COLO829 (cell line): ENCODE data around the gene MCRIP1.

ENCODE experiments used
- DNase-seq: peaks from one replicate; pipeline ENCODE4 v3.0.0; 2012; ENCODE audit warnings: low spot score

The MCRIP1 gene, protein sequence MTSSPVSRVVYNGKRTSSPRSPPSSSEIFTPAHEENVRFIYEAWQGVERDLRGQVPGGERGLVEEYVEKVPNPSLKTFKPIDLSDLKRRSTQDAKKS

DNA sequence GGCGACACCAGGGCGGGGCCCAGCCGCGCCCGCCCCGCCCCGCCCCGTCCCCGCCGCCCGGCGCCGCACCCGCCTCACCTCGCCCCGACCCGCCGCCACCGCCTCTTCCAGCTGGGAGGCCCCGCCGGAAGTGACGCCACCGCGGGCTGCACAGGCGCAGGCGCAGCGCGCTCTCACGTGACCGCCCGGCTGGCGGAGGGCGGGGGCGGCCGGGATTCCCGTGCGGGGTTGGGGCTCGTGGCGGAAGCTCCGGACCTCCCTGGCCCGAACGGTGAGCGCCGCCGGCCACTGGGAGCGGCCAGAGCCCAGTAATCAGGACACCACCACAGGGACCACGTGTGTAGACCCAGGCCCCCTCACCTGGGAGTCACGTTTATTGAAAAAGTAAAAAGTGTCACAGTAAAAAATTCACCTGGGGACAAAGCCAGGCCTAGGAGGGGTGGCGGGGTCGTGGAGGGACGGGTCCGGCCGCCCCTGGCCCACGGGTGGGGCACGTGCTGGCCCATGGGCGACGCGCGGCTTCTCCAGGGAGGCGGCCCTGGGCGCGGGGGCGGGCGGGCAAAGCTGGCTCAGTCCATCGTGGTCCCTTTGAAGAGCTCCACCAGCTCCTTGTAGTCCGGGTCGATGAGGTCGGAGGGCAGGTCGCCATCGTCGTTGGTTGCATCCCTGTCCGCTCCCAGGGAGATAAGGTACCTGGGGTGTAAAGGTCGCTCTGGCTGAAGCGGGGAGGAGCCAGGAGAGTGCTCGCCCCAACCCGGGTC, at the start of gene MCRIP1:
MCRIP1 (minus strand) TSS at position 132 of the 761 bp plus-strand sequence. CDS start 8,785 bp downstream, outside the sequence.
- peak; percentile 95 for DNase-seq

DNA sequence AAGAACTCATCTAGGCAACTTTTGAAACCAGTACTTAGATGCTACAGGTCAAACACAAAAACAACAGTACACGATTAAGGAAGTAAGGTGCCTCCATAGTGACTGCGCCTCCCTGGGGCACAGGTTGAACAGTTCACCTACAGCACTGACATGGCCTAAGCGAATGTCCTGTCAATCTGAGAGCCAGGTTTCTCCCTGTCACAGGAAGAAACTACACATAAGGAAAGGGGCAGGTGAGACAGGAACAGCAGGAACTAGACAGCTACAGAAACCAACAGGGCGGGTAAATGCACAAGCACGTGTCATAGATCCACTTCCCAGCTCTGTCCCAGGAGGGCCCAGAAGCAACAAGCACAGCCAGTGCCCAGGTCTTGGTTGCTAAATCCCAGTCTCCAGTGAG, 46.0 kb upstream of the MCRIP1 start:
- DNase-seq = no peak

DNA sequence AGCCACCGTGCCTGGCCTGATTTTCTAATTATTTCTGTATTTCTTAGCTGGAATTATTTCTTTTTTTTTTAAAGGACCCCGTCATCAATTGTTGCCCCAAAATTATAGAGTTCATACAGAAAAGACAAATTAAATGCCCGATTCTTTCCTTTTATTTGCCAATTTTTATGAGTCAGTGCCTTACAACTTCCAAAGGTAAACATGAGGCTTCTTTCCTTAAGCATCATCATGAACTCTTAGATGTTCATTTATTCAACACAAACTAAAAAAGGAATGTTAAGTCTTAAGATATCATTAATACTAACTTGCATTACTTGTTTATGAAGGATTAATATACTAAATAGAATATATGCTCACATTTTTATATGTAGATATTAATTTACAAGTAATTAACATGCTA, 45.2 kb upstream of the MCRIP1 start:
- no peak for DNase-seq

DNA sequence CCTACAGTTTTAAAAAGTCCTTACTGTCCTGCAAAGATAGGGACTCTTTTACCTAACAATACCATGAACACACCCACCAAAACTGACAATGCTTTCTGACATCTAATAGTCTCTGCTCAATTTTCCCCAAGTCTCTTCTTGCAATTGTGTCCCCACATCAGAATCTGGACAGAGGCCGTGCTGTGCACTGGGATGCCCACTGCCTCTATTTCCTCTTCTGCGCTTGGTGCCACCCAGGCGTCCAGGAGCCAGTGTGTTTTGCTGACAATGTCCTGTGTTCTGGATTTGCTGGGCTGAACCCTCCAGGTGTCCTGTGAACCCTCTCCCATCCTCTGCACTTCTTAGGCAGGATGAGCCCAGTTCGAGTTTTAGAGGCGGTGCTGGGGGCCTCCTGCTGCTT, 44.5 kb upstream of the MCRIP1 start:
- no peak for DNase-seq

DNA sequence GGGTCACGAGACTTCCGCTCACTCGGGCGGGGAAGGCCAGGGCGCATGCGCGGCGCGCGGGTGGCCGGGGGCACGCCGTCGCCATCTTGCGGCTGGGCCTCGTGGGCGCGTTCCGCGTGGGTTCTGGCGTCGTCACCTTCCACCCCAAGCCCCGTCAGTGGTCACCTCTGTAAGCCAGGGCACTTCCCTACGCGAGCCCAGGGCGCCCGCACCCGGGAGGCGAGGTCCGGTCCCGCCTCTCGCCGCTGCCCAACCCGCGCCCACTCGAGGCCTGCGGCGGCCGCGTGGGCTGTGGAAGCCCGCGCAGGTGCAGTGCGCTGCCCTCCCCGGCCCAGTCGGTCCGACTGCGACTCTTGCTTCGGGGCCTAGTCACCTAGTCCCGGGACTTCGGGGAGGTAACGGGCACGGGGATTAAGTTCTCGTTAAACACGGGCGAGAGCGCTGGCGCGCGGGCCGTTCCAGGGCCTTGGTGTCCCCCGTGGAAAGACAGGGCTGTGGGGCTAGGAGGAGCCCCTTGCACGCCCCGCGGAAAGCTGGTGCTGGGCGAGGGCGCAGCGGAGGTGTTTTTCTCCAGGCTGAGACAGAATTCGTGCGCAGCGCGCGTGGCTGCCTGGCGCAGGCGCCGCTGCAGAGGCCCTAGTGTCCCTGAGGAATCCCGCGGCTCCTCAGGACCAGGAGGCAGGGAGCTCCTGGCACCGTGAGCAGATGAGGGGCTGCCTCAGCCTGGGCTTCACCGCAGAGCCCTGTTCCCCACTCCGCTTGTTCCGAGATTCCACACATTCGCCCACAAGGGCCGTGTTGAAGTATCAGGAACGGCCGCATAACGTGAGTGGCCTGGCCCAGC, 38.5 kb upstream of the MCRIP1 start:
- peak; percentile 90 for DNase-seq

DNA sequence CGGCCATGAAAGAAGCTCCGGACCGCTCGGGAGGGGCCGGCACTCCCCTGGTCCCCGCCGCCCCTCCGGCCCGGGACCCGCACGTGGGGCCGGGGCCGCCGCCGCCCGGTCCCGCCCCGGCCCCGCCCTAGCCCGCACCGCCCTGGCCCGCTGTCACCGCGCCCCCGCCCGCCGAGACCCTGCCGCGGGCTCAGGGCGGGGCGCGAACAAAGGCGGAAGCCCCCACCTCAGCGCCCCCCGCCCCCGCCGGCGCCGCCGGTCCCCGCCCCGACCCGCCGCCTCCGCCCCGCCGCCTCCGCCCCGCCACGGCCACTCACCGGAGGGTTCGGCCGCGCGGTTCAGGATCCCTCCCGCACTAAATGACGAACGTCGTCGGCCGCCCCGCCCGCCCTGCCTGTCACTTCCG, 37.9 kb upstream of the MCRIP1 start, which contains the start of gene ARHGDIA:
ARHGDIA (minus strand) TSS at position 357 of the 406 bp plus-strand sequence. CDS start 1,407 bp downstream, outside the sequence.
- DNase-seq = no peak

DNA sequence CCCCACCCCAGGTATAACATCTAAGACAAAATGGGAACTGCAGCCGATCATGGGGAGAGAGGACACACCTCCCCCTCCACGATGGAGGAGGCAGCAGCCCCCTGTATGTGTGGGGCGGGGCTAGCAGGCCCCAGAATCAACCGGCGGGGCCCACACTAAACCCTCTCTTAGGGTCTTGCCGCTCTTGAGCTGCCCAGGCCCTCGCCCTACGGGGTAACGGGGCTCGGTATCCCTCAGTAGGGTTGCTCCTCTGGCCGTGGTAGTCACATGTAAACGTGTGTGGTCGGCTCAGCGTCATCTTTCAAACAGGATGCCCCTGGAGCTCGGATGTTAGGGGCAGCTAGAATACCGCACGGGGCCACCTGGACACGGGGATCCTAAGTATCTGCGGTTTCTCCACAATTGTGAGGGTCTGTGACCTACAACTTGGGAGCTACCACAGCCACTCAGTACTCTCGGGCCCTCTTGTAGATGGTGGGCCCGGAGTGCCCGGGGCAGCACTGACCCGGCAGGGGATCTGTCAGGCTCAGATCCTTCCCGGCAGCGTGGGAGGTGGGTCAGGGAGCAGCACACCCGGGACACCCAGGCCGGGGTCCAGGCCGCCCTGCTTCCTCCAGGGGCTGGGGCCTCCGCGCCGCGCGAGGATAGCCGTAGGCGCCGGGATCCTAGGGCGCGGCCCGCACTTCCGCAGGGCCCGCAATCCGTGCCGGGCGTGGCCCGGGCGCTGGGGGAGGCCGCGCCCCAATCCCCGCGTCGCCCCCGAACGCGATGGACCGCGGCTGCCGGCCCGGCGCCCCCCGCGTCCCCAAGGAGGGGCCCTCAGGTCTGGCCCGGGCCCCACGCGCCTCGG, 37.3 kb upstream of the MCRIP1 start:
- DNase-seq = no peak

DNA sequence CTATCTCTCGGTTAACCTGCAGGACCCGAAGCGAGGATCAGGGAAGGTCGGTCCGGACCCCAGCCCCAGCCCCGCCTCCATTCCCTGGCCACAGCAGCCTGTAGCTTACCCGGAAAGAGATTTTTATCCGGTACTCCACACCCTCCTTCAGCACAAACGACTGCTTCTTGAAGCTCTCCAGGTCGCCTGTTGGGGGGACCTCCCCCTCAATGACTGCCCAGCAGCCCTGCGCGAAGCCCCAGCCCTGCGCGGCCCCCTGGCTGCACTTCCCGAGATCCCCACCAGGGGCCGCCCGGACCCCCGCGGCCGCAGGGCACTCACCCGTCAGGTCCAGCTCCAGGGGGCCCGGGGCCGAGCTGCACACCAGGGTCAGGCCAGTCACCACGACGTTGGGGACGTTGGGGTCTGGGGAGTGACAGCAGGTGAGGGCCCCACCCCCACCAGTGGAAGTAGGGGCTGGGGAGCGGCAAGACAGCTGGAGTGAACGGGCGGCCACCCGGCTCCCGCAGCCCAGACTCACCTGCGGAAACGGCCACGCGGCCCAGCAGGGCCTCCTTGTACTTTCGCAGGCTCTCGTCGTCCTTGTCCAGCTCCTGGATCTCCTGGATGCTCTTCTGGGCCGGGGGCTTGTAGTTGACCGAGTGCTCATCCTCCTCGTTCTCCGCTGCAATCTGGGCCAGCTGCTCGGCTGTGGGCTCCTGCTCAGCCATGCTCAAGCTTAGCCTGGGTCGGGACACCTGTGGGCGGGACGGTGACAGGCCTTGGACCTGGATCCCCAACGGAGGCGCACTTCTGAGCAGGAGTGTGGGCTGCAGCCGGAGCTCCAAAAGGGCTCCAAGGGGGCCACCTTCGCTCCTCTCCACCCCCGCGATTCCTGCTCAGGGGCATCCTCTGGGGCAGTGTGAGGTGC, 36.4 kb upstream of the MCRIP1 start:
- no peak for DNase-seq

DNA sequence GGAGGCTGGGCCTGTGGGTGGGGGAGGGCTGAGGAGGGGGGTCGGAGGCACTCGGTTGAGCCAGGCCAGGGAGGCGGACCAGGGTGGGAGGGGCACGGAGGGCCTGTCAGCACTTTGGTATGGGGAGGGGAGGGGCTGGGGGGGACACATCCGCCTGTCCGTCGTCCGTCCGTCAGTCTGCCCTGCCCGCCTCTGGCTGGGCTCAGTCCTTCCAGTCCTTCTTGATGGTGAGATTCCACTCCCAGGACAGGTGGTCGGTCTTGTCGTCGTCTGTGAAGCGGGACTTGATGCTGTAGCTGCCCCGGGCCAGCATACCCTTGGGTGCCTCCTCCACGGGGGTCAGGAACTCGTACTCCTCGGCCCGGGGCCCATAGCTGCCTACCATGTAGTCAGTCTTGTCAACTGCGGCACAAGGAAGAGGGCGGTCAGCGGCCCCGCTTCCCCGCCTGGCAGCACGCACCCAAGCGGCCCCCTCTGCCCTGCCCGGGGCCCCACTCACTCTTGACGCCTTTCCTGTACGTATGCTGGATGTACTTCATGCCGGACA, 35.7 kb upstream of the MCRIP1 start:
- DNase-seq = no peak

DNA sequence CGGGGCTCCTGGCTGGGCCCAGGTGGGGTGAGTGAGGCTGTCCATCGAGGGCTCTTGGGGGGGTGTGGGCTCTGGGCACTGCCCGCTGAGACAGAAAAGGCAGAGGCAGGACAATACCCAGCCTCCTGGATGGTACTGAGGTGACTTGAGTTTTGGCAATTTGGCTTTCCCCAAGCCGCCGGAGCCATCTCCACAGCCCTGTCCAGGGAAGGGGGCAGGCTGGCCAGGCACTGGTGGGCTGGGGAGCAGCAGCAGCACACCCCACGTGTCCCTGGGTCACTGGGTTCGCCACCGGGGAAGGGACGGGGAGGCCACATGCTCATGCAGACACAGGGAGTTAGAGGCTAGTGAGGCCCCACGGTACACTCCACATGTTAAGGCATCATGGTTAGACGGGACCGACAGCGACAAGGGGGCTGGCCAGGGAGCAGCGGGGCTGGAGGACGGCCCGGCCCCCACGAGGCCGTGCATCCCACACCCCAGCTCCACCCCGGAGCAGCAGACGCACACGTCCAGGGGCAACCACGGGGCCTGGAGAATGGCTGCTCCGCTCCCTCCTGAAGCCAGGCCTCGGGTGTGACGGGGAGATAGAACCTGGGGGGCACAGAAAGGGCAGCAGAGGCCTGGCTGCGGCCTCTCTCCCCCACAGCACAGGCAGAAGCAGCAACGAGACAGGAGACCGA, 35.0 kb upstream of the MCRIP1 start:
- DNase-seq = no peak

DNA sequence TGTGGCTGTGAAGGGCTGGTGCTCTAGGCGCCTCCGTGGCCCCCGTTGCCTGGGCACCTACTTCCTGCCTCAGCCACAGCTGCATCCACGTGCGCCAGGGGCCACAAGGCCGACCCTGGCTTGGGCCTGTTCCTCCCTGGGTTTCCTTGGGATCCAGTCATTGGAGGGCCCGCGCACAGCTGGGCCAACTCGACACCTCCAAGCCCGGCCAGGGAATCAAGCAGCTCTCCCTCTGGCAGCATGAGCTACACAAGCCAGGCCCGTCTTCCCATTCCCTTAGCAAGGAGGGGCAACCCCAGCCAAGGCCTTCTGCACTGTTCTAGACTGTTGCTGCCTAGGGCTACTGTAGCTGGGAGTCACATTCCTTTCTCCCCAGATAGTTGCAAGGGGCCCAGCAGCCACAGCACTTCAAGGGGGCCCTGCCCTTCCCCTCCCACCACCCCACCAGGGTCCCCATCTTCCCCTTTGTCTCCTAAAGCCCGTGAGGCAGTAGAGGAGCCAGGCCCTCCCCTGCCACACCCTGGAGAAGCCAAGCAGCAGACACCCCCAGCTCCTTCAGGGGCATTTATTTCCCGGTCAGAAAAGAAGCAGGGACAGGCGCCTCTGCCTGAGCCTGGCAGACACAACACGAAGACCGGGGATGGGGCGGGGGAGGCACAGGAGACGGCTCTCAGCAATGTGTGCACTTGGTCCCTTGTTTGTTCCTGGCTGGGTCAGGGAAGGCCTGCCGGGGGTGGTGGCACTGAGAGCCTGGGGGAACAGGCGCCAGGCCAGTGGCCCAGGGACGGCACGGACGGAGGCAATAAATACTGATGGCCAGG, 34.3 kb upstream of the MCRIP1 start:
- DNase-seq = no peak

DNA sequence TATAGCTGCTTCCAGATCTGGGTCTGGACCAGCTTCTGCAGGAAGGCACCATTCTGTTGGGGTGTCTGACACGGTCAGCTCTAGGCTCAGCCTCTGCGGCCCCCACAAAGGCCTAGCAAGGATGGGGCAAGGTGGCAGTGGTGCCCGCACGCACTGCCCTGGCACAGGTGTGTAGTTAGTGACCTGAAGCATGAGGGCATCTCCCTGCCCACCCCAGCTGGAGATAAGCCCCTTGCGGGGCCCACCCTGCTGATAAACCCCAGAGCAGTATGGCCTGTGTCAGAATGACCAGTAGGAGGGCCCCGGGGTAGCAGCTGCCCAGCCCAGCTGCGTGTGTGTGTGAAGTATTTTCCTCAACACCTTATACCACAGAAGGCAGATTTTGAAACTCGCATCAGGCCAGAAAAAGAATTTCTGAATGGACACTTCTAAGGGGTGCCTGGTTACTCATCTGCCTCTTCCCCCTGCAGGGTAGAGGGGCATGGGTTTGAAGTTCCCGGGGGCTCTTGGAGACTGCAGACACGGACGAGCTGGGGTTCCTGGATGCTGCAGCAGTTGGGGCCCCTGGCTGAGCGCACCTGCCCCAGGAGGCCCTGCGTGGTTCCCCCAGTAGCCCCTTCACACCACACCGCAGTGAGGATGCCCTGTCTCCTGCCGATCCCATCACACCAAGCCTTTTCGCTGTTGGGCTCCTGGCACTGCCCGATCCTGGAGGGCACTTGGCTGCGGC, 33.5 kb upstream of the MCRIP1 start:
- no peak for DNase-seq

DNA sequence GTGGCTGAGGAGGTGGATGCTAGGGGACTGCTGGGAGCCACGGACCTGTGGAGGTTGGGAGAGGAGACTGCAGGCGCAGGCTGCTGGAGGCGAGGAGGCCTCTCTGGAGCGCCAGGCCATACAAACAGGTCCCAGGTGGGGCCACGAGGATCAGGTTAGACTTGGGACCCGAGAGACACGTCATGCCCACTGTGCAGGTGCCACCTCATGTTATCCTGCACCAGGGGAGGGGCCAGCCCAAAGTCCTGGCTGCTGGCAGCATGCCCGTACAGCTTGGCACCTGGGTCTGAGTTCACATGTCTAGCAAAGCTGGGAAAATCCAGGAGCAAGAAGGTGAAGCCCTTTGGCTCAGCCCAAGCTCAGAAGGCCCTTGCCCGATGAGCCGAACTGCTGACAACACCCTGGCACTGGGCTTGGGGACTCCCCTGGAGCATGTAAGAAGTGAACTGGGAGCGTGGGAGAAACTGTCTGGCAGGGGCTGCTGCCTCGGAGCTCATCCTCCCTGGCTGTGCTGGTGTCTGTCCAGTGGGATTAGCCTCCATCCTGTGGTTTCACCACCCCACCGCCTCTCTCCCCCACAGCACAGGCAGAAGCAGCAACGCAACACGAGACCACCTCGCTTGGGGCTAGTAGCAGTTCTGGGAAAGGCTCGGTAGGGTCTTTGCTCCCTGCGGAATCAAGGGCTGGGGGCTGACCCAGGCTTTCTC, 32.8 kb upstream of the MCRIP1 start:
- DNase-seq = no peak

DNA sequence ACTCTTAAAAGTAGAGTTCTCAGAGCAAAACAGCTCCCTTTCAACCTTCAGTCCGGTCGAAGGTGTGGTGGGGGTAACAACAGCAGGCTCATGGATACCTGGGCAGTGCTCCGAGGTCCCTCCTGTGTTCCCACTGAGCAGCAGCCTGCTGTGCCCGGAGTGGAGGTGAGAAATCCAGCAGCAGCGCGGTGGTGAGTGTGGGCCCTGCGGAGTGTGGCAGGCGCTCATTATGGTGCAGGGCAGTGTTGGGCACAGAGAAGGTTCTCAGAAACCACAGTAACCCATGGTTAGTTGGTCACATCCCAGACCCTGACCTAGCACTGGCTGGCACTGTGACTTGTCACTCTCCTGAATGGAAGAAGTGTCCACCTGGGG, 32.3 kb upstream of the MCRIP1 start:
- no peak for DNase-seq

DNA sequence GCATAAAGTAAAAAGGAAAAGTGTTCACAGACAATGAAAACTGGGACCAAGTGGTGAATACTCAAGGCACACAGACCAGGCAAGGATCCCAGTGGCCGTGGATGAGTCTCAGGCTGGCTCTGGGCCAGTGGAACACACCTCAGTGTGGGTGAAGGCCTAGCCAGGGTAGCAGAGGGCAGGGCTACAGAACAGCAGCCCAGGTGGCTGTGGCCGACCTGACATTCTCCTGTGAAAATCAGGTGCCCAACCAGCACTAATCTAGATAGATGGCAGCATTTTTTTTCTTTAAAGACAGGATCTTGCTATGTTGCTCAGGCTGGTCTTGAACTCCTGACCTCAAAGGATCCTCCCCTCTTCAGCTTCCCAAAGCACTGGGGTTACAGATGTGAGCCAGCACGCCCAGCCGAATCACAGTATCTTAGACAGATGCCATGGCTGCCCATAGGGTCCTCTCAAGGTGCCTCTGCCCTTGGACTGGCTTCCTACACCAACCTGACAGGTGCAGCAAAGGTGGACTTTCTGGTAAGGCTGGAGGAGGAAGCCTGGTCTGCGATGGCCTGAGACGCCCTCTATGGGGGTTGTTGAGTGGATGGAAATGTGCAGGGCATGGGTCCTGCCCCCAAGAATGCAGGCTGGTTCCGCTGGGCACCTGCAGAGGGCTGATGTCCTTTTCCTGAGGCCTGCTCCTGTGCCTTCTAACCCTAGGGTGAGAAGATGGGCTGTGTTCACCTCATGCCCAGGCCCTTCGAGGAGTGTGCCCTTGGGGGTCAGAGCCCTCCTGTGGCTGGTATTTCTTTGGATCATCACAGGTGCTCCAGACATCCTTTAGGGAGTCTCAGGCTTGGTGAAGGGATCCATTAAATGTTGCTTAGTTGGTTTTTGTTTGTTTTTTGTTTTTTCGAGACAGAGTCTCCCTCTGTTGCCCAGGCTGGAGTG, 31.0 kb upstream of the MCRIP1 start:
- no peak for DNase-seq

DNA sequence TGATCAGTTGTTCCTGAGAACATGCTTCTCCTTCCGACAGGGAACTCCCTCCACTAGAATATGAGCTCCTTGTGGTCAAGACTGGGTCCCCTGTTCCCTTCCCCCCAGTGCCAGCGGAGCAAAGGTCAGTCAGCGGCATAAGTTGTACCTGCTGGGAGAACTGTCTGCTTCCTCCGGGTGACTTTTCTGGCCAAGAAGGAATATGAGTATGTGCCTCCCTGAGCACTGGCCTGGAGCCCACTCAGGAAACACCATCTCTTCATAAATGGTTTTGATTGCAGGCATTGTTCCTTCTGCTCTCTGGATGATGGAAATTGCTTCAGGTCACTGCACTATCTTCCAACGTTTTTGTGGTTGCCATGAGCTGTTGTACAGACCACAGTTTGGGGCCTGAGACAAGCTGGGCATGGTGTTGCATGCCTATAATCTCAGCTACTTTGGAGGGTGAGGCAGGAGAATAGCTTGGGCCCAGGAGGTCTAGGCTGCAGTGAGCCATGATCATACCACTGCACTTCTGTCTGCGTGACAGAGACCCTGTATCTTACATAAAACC, 30.1 kb upstream of the MCRIP1 start:
- no peak for DNase-seq
